KOPT-K1 (cell line): Measurements from ENCODE around the gene TUBGCP6.
"Not testable (repeated sequence)": the region's sequence is repeated elsewhere in the genome, so short reads cannot be mapped to it uniquely, and the experiment has no call there.

Experiments used
- H3K27ac ChIP-seq: fragments of 200-600 bp; sonication (generic); 2 replicates; pipeline ENCODE4 v1.5.1; 2016; ENCODE audit warnings: antibody characterized with exemption, mild to moderate bottlenecking, low read depth, low read length; ENCODE audit not compliant: poor library complexity, severe bottlenecking
- H3K36me3 ChIP-seq: fragments of 200-600 bp; sonication (generic); 2 replicates; pipeline ENCODE4 v1.5.1; 2017; ENCODE audit warnings: antibody characterized with exemption, mild to moderate bottlenecking, low read length, moderate library complexity; ENCODE audit not compliant: insufficient read depth
- H3K9me3 ChIP-seq: fragments of 200-600 bp; sonication (generic); 2 replicates; pipeline ENCODE4 v1.5.1; 2017; ENCODE audit warnings: antibody characterized with exemption, low read length, mild to moderate bottlenecking; ENCODE audit not compliant: insufficient read depth, poor library complexity, severe bottlenecking

The TUBGCP6 gene

DNA sequence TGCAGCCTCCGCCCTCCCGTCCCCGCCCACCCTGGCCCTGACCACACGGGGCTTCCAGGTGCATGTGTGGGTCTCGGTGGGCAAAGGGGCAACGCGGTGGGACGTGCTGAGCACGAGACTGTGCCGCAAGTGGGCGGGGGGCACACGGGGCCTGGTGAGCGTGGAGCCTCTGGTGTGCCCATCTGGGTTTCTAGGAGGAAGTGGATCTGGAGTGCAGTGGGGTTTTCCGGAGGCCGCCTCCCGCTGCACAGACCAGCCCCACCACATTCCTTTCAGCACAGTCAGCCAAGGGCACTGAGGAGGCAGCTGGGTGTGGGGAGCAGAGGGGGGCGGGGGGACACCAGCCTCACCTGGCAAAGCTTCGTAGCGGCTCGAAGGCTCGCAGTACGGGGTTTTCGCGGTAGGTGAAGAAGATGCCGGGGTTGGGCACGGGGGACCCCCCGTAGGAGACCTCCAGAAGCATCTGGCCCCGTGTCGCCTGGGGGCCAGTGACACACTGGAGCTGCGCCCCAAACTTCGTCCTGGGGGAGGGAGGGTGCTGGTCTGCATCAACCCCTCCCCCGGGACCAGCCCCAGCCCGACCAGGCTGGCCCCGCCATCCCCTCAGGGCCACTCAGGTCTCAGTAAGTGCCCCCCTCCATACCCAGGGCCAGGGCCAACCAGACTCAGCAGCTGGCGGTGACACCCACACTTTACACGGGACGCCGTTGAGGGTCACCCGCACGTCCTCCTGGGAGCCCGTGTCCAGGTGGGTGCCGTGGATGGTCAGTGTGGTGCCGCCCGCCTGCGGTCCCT lies 37.7 kb upstream of the TUBGCP6 start:
- no peaks in the 10 kb centered on the region for H3K36me3 ChIP-seq
- no peaks in the 10 kb centered on the region for H3K9me3 ChIP-seq
- H3K27ac ChIP-seq, result no peak overlapping the region

DNA sequence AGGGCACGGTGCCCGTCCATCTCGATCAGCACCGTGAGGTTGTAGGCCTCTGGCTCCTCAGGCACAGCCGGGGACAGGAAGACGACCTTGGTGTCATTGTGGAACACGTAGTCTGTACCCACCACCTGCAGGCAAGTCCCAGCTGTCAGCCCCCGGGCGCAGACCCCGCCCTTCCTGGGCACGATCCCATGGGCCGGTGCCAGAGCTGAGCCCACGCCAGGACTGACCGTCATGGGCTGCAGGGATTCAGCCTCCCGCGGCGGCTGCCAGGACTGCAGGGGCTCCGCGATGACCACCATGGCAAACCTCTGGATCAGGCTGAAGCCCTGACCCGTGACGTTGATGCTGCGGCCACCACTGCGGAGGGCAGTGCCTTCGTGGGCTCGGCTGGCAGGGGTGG lies 37.1 kb upstream of the TUBGCP6 start:
- Histone ChIP-seq H3K9me3 (no peaks in the 10 kb centered on the region), H3K27ac (no peak overlapping the region), H3K36me3 (no peaks in the 10 kb centered on the region)

GRCh38 chr22:50281384-50281760 lies 36.5 kb upstream of the TUBGCP6 start:
- H3K27ac ChIP-seq, result no peak overlapping the region
- H3K36me3 ChIP-seq, result no peaks in the 10 kb centered on the region
- H3K9me3 ChIP-seq, result no peaks in the 10 kb centered on the region

GRCh38 chr22:50280708-50281383 lies 36.0 kb upstream of the TUBGCP6 start:
- Histone ChIP-seq H3K27ac (no peak overlapping the region), H3K36me3 (no peaks in the 10 kb centered on the region), H3K9me3 (no peaks in the 10 kb centered on the region)

DNA sequence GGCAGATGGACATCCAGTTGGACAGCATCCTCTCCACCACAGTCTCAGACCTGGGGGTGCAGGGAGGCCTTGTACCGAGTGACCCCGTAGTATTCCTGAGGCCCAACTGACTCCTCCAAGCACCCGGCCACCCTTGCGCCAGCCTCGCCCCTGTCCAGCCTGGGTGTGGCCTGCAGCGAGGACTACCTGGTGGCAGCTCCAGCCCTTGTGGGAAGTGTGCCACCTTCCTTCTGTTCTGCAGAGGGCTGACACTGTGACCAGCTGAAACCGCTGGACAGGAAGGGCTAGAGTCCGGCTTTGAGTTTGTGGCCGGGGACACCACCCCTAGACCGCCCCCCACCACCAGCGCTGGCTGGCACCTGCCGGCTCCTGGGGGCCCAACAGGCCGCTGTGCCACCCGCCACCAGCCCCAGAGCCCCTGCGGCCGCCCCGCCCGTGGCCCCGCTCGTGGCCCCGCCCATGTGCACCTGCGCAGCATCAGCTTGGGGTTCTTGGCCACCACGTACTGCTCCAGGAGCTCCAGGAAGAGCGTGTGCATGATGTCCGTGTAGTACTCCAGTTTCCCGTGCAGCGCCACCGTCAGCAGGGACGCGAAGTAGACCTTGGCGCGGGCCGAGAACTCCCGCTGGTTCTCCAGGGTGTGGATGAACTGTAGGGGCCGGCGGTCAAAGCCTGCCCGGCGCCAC lies 35.3 kb upstream of the TUBGCP6 start:
- Histone ChIP-seq H3K9me3 (no peaks in the 10 kb centered on the region), H3K27ac (no peak overlapping the region), H3K36me3 (no peaks in the 10 kb centered on the region)

- H3K9me3 ChIP-seq, result no peaks in the 10 kb centered on the region
- no peak overlapping the region for H3K27ac ChIP-seq
- no peaks in the 10 kb centered on the region for H3K36me3 ChIP-seq
These were observed 34.3 kb upstream of the TUBGCP6 start for GRCh38 chr22:50278956-50279619.

GRCh38 chr22:50278461-50278860 lies 33.6 kb upstream of the TUBGCP6 start:
- no peaks in the 10 kb centered on the region for H3K9me3 ChIP-seq
- no peaks in the 10 kb centered on the region for H3K36me3 ChIP-seq
- no peak overlapping the region for H3K27ac ChIP-seq

DNA sequence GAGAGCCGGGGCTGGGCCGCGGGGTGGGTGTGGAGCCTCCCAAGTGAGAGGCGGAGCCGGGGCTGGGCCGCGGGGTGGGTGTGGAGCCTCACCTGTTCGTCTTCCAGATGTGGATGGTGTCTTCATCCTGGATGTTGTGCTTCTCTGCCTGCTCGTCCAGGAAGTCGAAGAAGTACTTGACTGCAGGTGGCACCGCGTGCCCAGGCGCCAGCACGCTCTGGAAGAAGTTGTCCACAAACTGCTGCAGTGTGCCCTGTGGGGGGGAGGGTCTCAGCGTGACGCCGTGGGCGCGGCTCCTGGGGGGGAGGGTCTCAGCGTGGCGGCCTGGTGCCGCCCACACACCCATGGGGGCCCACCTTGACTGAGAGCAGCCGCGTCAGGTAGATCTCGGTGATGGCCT lies 32.9 kb upstream of the TUBGCP6 start:
- H3K27ac ChIP-seq, result no peak overlapping the region
- H3K9me3 ChIP-seq, result no peaks in the 10 kb centered on the region
- no peaks in the 10 kb centered on the region for H3K36me3 ChIP-seq

GRCh38 chr22:50276143-50276542 lies 31.3 kb upstream of the TUBGCP6 start:
- Histone ChIP-seq H3K36me3 (no peaks in the 10 kb centered on the region), H3K9me3 (no peaks in the 10 kb centered on the region), H3K27ac (no peak overlapping the region)

DNA sequence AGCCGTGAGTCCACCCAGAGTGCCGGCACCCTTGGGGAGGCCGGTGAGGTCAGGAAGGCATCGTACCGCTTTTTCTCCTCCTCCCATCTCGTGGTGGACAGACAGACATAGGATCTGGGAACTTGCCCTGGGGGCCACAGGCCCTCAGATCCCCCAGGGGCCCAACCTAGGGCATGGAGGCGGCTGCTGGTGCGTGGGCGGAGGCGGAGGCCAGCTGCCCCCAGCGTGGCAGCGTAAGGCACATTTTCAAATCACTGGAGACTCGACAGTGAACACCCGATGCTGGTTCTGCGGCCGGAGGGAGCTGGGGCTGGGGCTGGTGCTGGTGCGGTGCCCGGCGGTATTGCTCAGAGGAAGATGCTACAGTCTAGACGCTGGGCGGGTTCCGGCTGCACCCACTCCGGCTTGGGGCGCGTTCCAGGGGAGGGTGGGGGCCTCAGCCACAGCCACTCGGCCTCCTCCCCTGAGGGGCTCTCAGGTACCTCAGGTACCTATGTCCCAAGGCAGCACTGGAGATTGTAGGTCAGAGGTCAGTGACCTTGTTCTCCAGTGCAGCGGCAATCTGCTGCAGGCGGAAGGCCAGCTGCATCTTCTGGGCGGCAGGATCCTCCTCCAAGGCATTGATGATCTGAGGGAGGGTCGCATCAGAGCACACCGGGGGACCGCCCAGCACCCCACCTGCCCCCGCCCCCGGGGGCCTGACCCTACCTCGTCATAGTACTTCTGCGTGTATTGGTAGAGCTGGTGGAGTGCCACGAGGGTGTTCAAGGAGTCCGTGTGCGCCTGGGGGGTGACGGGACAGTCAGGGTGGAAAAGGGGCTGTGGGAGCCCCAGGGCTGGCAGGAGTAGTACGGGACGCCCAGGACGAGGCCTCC lies 30.6 kb upstream of the TUBGCP6 start:
- Histone ChIP-seq H3K27ac (no peak overlapping the region), H3K36me3 (no peaks in the 10 kb centered on the region), H3K9me3 (no peaks in the 10 kb centered on the region)

- no peak overlapping the region for H3K27ac ChIP-seq
- H3K9me3 ChIP-seq, result no peaks in the 10 kb centered on the region
- H3K36me3 ChIP-seq, result no peaks in the 10 kb centered on the region
These were observed 29.9 kb upstream of the TUBGCP6 start for GRCh38 chr22:50274771-50275170.

GRCh38 chr22:50274311-50274710 lies 29.5 kb upstream of the TUBGCP6 start:
- Histone ChIP-seq H3K27ac (no peak overlapping the region), H3K9me3 (no peaks in the 10 kb centered on the region), H3K36me3 (no peaks in the 10 kb centered on the region)

DNA sequence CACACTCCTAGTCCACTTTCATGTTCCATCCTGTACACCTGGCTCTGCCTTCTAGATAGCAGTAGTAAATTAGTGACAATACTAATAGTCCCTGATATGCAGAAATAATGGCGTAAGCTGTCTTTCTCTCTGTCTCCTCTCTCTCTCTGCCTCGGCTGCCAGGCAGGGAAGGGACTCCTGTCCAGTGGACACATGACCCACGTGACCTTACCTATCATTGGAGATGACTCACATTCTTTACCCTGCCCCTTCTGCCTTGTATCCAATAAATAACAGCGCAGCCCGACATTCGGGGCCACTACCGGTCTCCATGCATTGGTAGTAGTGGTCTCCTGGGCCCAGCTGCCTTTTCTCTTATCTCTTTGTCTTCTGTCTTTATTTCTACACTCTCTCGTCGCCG lies 29.0 kb upstream of the TUBGCP6 start:
- H3K9me3 ChIP-seq, H3K36me3 ChIP-seq, H3K27ac ChIP-seq: not testable (repeated sequence)

- H3K27ac ChIP-seq, H3K9me3 ChIP-seq, H3K36me3 ChIP-seq: not testable (repeated sequence)
These were observed 28.5 kb upstream of the TUBGCP6 start for GRCh38 chr22:50273352-50273751.
